GM19025 (cell line): ENCODE results near the gene EFCAB8.
"Not testable (repeated sequence)": the region's sequence is repeated elsewhere in the genome, so short reads cannot be mapped to it uniquely, and the experiment has no call there.

Source experiments
- ATAC-seq: cut with Tn5 transposase; IDR thresholded peaks from one replicate; pipeline ENCODE4 v1.9.1; 2021; ENCODE audit warnings: mild to moderate bottlenecking, low read depth, moderate library complexity; ENCODE audit not compliant: unreplicated experiment

The EFCAB8 gene

DNA sequence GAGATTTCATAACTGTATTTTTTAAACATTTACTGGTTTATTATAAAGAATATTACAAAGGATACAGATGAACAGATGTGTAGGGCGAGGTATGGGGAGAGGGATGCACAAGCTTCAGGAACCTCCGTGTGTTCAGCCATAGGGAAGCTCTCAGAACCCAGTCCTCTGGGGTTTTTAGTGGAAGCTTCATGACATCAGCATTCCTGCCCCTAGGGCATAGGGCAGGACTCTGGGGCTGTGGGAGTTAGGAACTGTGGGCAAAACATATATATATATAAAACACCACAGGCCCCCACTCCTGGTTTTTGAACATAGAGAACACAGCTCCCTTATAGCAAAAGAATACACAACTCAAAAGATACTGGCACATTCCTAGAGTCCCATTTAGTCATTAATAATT is 21.9 kb downstream of the EFCAB8 start:
- no peak for ATAC-seq

DNA sequence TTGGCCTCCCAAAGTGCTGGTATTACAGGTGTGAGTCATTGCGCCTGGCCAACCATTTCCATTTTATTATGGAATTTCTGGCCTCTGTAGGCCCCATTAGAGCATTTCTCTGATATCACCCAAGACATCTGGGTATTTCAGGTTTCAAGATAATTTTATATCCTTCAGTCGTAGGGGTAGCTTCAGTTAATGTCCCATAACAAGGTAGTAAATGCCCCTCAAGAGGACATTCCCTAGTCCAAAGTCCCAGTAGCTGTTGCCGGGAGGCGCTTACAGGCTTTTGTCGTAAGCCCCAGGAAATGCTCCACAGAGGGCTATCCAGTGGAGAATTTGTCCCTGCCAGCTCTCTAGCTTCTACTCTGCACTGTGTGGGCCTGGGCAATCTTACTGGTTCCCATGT is 24.4 kb downstream of the EFCAB8 start:
- no peak for ATAC-seq

DNA sequence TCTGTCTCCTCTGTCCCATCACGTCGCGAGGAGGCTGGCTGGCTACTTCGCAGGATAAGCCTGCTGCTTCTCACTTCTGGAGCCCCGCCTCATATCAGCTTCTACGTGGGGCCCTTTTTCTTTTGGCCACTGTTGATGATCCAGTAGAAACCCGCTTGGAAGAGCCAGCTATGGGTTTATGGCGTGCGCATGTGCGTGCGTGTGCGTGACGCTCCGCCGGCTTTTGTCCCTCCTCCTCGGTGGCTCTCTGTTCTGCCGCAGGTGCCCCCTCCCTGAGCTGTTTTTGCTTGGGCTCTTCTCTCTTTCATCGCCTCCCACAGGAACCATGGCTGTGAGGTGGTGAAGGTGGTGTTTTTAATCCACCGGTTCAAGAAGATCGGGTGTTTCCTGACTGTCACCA is 26.5 kb downstream of the EFCAB8 start:
- ATAC-seq, result no peak

DNA sequence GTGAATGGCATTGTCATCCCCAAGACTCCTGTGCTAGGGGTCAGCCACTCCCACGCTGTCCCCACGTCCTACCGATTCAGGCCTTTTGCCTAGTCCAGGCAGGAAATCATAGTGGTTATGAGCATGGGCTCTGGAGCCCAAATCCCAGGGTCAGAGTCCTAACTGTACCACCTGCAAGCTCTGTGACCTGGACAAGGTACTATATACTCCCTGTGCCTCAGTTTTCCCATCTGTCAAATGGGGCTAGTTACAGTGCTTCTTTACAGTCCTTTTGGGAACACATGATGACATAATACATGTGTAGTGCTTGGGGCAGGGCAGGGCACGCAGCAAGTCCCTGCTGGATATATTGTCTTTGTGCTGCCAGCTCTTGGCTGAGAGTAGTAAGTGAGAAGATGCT is 27.2 kb downstream of the EFCAB8 start:
- ATAC-seq, result no peak

DNA sequence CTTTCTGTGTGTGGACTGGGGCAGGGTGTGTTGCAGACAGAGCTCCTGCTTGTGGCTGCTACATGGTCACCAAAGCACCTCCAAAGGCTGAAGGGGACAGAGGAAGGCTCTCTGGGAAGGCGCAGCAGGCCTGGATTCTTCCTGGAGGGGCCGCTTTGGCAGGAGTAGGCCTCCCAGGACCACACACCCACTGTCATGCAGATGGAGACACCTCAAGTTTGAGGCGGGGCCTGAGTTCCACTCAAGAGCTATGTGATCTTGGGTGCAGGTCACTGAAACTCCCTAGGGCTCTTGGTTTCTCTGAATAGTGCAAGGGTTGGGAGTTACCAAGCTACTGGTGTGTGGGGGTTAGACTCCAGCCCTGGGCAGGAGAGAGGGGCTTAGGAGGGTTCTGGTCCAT is 27.9 kb downstream of the EFCAB8 start:
- no peak for ATAC-seq

DNA sequence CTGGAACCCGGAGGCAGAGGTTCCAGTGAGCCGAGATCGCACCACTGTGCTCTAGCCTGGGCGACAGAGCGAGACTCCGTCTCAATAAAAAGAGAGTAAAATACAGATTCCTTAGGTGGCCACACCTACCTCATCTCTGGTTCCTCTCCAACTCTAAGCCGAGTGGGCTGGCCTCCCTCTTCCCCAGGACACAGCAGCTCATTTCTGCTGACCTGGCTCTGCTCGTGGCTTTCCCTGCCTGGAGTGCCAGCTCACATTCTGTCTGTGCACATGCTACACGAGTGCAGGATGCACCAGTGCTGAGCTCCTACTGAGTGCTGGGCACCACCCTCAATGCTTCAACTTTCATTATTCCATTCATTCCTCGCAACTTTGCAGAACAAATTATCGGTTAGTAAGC is 28.8 kb downstream of the EFCAB8 start:
- no peak for ATAC-seq

DNA sequence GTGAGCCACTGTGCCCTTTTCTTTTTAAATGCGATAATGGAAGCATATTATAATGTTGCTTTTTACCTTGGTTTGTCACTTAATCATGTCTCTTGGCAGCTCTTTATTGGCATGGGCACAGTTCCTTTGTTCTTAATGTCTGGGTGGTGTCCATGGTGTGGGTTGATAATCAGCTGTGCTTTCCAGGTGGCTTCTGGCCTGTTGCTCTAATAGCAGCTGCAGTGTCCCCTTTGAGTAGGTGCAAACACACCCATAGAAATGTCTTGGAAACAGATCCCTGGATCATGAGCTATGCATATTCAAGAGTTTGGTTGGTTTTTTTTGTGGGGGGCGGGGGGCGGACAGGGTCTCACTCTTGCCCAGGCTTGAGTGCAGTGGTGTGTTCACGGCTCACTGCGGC is 29.9 kb downstream of the EFCAB8 start:
- ATAC-seq, result no peak

DNA sequence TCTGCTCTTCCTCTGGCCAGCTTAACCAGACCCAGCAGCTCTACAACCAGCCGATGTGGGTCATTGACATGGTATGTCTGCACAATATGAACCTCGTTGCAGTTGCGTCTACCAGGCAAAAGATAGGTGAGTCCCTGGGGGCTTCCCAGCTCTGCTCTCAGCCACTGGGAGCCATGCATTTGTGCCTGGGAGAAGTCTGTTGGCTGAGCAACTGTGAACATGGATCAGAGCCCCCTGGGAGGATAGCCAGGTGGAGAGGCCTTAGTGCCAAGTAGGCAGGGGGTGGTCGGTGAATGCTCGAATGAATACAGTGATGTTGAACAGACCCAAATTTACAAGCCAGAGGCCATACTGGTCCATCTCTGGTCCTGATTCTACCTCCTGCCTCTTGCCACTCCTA is 30.6 kb downstream of the EFCAB8 start:
- ATAC-seq, result no peak

DNA sequence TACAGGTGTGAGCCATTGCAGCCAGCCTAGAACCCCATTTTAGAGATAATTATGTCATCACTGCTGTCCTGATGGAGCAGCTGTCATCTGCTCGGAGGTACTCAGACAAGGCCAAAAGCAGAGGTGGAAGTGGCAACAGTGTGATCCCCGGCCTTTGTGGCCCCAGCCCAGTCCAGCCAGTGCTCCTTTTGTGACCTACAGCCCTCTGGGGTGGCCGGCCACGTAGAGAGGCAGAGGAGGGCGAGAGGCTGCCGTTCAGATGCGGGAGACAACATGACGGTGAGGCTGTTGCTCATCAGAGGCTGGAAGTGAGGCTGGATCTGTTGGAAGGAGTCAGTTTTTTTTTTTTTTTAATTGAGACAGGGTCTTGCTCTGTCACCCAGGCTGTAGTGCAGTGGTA is 32.8 kb downstream of the EFCAB8 start:
- ATAC-seq, result no peak

DNA sequence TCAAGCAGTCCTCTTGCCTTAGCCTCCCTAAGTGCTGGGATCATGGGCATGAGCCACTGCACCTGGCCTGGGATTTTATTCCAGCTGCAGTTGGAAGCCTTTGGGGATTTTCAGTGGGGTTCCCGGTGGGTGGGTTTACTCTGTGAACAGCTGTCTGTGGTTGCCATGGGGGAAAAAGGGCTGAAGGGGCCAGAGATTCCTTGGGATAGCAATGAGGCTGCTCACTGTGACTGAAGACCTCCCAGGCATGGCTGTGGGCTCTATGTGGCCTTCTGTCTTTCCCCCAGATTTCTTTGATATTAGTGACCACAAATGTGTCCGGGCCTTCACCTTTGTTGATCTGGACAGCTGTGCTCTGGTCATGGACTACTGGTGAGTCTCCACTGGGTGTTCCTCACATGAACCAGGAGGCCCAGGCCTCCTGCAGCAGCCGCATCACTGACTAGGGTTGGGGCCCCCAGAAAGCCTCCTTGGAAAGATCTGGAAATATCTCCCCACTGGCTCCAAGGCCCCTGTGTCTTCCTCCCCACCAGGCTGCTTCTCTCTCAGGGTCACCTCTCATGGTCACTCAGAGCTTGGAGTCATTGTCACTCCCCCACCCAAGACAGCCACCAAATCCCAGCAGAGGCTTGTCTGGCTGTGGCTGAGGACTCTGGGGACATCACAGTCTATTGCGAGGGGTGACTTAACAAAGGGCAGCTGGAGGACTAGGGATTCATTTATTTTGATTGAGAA is 33.4 kb downstream of the EFCAB8 start:
- ATAC-seq, result no peak

DNA sequence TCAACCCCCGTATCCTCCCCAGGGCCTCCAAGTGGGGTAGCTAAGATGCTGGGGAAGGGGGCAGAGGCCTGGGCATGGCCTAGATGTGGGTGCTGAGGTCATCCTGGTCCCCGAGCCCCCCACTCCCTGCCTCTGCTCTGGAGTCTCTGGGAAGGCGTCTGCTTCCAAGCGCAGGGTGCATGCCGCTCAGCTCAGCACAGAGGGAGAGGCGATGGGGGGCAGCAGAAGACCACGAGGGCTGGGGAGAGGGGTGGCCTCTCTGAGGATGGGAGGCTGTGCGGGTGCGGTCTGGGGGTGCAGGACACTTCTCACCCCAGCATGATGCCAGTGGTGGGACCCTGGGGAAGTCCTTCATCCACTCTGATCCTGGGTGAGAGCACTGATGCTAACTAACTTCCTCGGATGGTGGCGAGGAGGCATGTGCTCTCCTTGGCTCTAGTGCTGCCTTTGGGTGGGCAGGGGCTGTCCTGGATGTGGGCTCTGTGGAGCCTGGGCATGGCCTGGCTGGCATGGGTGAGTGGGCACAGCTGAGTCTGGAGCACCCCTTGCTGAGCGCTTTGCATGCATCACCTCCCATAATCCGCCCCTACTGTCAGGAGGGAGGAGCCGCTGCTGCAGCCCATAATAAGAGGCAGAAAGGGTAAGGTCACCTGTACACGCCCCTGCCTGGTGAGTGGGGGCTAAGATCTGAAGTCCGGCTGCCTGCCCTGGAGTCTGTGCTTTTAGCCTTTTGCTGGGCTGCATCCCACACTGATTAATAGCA is 34.7 kb downstream of the EFCAB8 start:
- ATAC-seq, result no peak

DNA sequence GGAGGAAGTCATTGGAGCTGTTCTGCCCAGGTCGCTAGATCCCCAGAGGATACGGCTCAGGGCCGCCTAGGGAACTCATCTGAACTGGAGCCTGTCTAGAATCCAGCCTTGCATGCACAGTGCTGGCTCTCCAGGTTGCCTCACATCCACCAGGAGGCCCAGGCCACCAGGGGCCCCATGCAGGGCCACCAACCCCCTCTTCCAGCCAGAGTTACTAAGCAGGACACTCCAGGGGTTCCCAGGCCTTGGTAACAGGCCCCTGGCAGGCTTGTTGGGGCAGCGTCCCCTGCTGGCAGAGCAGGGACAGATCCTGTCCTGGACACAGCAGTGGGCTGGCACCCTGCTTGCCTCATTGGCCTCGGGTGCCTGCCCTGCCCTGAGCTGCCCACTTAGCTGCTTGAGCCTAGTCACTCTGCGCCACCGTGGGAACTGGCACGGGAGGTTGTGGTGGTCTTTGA is 35.3 kb downstream of the EFCAB8 start:
- no peak for ATAC-seq

DNA sequence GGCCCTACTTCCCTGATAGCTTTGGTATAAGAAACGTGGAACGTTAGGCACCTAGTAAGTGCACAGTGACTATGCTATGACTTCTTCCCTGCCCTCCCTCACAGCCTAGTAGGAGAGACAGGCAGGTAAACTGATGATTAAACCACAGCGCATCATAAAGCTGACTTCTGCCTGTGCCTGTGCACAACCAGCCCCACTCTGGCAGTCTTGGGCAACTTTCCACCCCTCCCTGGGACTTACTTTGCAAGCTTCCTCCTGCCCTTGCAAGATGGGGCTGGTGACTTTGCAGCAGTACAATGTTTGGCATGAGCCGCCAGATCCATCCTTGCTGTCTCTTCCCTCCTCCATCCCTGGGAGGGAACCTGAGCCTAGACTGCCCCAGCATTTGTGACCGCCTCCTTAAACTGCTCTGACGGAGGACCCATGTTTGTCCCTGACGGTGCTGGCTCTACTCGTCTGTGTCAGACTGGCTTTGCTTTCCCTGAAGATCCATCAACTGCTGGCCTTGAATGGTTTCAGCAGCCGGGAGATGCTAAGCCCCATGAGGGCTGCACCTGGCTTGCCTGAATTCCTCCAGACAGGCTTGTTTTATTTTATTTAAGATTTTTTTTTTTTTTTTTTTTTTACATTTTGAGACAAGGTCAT is 36.1 kb downstream of the EFCAB8 start:
- no peak for ATAC-seq

DNA sequence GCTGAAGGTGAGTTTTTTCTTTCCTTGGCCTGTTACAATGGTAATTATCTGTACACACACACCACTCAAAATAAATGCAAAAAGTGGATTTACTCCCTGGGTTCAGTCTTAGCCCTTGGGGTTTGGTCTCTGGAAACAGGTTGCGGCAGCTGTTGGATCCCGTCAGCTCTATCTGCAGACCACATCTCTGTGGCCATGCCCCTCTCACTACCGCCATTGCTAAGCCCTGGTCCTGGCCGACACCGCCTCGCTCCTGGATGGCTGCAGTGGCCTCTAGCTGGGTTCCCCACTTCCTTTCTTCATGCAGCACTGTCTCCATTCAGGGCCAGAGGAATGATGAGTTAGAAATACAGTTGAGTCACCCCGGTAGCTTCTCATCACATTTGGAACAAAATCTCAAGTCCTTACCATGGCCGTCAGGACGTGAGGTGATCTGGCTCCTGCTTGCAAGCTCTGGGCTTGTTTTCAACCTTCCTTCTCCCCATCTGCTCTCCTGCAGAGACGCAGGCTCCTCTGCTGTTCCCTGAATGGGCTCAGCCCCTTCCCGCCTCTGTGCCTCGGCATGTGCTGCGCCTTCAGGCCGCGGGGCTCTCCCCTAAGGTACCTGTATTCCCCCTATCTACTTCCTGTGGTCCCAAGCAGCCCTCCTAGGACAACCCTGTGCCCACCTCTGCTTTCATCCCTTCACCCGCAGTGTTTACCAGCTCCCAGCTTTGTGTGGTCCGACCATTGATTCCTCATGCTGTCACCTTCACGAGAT is 38.0 kb downstream of the EFCAB8 start:
- ATAC-seq, result no peak

DNA sequence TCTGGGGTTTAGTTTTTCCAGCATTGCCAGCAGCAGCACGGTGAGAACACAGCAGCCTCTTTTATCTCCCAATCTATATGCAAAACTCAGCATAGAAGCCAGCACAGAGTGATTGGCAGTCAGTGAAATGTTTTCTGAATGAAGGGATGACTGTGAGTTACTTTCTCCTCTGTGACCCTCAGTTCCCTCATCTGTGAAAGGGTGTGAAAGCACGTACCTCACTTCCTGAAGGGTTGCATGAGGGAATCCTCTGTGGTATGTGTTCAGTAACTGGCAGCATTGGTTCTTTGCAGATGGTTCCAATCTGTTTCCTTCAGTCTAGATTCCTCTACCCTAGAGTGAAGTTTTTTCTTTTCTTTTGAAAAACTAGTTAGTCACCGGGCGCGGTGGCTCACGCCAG is 40.0 kb downstream of the EFCAB8 start:
- ATAC-seq, result no peak

DNA sequence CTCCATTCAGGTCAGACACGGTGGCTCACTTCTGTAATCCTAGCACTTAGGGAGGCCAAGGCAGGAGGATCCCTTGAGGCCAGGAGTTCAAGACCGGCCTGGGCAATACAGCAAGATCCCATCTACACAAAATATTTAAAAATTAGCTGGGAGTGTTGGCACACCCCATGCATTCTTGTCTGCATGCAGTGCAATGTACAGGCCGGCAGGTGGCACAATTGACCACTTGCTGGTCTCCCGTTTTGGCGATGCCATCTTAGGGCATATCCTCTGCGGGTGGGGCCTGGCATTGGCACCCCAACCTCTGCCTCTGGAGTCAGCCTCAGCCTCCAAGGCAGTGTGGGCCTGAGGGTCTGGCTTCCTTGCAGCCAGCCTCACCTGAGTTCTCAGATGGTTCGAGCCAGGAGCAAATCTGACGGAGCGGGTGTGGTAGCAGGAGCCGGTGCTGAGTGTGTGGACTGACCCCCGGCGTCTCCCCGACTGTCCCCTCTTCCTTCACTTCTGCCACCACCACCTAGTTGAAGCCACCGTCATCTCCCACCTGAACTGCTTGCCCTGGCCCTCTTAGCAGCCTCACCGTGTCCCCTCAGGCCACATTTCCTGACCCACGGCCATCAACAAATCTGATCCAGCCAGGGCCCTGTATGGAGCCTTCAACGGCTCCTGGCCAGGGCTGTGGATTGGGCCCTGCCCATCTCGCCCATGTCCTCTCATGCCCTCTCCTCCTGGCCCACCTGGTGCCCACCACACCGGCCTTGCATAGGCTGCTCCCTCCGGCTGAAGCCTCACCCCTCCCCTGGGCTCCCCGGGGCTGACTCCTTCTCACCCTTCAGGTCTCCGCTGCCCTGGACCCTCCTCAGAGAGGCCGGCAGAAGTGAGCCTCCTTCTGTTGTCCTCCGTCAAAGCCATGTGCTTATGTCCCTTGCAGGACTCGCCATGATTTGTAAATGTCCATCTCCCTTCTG is 44.0 kb downstream of the EFCAB8 start:
- no peak for ATAC-seq

DNA sequence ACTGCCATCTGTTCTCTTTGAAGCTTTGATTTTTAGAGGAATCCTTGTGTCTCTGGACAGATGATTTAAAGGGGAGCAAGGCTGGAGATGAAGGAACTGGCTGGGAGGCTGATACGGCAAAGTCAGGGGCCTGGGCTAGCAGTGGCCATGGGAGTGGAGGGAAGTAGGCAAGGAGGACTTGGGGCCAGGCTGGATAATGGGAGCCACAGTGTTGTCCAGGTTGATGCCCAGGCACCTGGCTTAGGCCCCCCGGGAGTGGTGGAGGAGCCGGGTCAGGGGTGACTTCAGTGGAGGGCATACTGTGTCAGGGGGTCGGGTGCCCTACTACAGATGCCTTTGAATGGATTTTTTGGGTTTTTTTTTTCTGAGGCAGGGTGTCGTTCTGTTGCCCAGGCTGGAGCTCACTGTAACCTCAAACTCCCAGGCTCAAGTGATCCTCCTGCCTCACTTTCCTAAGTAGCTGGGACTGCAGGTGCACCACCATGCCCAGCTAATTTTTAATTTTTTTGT is 45.0 kb downstream of the EFCAB8 start:
- ATAC-seq, result no peak

DNA sequence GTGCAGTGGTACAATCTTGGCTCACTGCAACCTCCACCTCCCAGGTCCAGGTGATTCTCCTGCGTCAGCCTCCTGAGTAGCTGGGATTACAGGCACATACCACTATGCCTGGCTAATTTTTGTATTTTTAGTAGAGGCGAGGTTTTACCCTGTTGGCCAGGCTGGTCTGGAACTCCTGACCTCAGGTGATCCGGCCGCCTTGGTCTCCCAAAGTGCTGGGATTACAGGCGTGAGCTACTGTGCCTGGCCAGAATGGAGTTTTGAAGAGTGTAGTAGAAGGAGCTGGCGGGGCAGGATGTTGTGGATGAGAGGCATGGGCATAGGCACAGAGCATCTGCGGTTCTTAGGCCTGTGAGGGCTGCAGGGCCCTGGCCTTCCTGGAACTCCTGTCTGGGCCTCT is 46.0 kb downstream of the EFCAB8 start:
- not testable (repeated sequence) for ATAC-seq

DNA sequence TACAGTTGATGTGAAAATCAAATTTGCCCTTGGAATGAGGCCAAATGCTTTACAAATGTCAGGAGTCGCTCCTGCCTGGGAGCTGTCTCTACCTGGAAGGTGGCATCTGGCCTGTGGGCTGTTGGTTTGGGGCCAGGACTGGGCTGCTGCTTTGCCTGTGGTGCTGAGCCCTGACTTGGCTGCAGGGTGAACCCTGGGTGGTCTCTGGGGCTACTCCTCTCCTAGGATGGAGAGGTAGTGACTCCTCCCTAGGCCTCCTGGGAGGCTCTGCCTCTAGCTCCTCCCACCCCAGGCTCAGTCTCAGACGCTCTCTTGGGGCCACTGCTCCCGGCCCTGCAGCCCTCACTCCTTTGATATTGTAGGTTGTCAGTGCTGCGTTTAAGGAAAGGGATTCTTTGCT is 47.5 kb downstream of the EFCAB8 start:
- ATAC-seq, result no peak
